WTC11 (cell line): ENCODE data around the gene DNAI1. TPM values are rescaled to one million over a fixed set of nuclear protein-coding genes. Genes with fewer than 3 reads are reported as not detected.

Source experiments
- ATAC-seq: fragments of 200-7000 bp; cut with Tn5 transposase; 2 replicates; pipeline ENCODE4 v1.10.0; 2021; ENCODE audit warnings: mild to moderate bottlenecking, moderate library complexity
- CTCF ChIA-PET: fragments of 300-600 bp; sonication (Branson Sonifier 250); formaldehyde crosslinking; loops from one replicate; lab custom pipeline; 2021; ENCODE audit warnings: antibody characterized with exemption; lab: Charles Lee
- POLR2A ChIA-PET: fragments of 350-600 bp; sonication (Branson Sonifier 250); formaldehyde crosslinking; loops from one replicate; lab custom pipeline; 2021; ENCODE audit warnings: antibody characterized with exemption; lab: Charles Lee
- DNase-seq: peaks from one replicate; pipeline ENCODE4 v3.0.0; 2021; ENCODE audit warnings: low spot score
- H3K27ac Mint-ChIP-seq: 2 replicates; pipeline ENCODE4 v1.8.0; 2021; ENCODE audit warnings: mixed read lengths
- H3K27me3 Mint-ChIP-seq: 2 replicates; pipeline ENCODE4 v1.8.0; 2021; ENCODE audit warnings: low read depth, mild to moderate bottlenecking, moderate library complexity, mixed read lengths
- H3K36me3 Mint-ChIP-seq: 2 replicates; pipeline ENCODE4 v1.8.0; 2021; ENCODE audit warnings: mixed read lengths
- H3K4me1 Mint-ChIP-seq: 2 replicates; pipeline ENCODE4 v1.8.0; 2022; ENCODE audit warnings: mixed read lengths
- H3K4me3 Mint-ChIP-seq: 2 replicates; pipeline ENCODE4 v1.8.0; 2021; ENCODE audit warnings: mild to moderate bottlenecking, moderate library complexity, mixed read lengths
- H3K9me3 Mint-ChIP-seq: 2 replicates; pipeline ENCODE4 v1.8.0; 2021; ENCODE audit warnings: mixed read lengths
- CBFB ChIP-seq: sonication (generic); formaldehyde crosslinking; IDR thresholded peaks from 2 replicates; pipeline ENCODE4 v1.8.1; 2022; ENCODE audit warnings: mild to moderate bottlenecking, low read depth, missing genetic modification reagents
- GTF2I ChIP-seq: fragments of 250-450 bp; sonication (Bioruptor Pico); conservative IDR thresholded peaks from 2 replicates; pipeline ENCODE4 v1.4.0; 2021; ENCODE audit warnings: mild to moderate bottlenecking
- HMGXB4 ChIP-seq: sonication (generic); formaldehyde crosslinking; IDR thresholded peaks from 2 replicates; pipeline ENCODE4 v1.8.1; 2023; ENCODE audit warnings: mild to moderate bottlenecking, moderate library complexity, missing genetic modification reagents
- RELA ChIP-seq: sonication (generic); formaldehyde crosslinking; IDR thresholded peaks from 2 replicates; pipeline ENCODE4 v1.8.1; 2022; ENCODE audit warnings: missing genetic modification reagents, mild to moderate bottlenecking, borderline replicate concordance
- SOX15 ChIP-seq: fragments of 250-450 bp; sonication (Bioruptor Pico); IDR thresholded peaks from 2 replicates; pipeline ENCODE4 v1.9.0; 2021; ENCODE audit warnings: mild to moderate bottlenecking
- SP1 ChIP-seq: sonication (generic); formaldehyde crosslinking; conservative IDR thresholded peaks from 2 replicates; pipeline ENCODE4 v1.8.1; 2022; ENCODE audit warnings: missing genetic modification reagents
- TEAD4 ChIP-seq: sonication (generic); formaldehyde crosslinking; IDR thresholded peaks from 2 replicates; pipeline ENCODE4 v1.8.0; 2022; ENCODE audit warnings: mild to moderate bottlenecking, missing genetic modification reagents
- ZBTB43 ChIP-seq: sonication (generic); formaldehyde crosslinking; IDR thresholded peaks from 2 replicates; pipeline ENCODE4 v1.8.1; 2023; ENCODE audit warnings: mild to moderate bottlenecking, missing genetic modification reagents
- ZNF416 ChIP-seq: fragments of 250-450 bp; sonication (Bioruptor Pico); IDR thresholded peaks from 2 replicates; pipeline ENCODE4 v1.9.0; 2021; ENCODE audit warnings: mild to moderate bottlenecking, inconsistent platforms
- total RNA-seq: library from RNA; stranded (reverse); gene quantifications from 3 replicates; pipeline ENCODE4 v1.2.3, GENCODE V29; 2021
- TF ChIP-seq, protein P1 (sequence below): sonication (generic); formaldehyde crosslinking; IDR thresholded peaks from 2 replicates; pipeline ENCODE4 v1.8.1; 2023; ENCODE audit warnings: mild to moderate bottlenecking, missing genetic modification reagents, borderline replicate concordance
- TF ChIP-seq, protein P2 (sequence below): fragments of 250-450 bp; sonication (Bioruptor Pico); conservative IDR thresholded peaks from 2 replicates; pipeline ENCODE4 v1.9.0; 2021; ENCODE audit warnings: mild to moderate bottlenecking
- TF ChIP-seq, protein P3 (sequence below): sonication (generic); formaldehyde crosslinking; conservative IDR thresholded peaks from 2 replicates; pipeline ENCODE4 v1.8.1; 2022; ENCODE audit warnings: mild to moderate bottlenecking, missing genetic modification reagents

Gene DNAI1
- total RNA-seq, 1 experiment from 2014 or later, result 2.1 TPM

- TF ChIP-seq, protein P1, sequence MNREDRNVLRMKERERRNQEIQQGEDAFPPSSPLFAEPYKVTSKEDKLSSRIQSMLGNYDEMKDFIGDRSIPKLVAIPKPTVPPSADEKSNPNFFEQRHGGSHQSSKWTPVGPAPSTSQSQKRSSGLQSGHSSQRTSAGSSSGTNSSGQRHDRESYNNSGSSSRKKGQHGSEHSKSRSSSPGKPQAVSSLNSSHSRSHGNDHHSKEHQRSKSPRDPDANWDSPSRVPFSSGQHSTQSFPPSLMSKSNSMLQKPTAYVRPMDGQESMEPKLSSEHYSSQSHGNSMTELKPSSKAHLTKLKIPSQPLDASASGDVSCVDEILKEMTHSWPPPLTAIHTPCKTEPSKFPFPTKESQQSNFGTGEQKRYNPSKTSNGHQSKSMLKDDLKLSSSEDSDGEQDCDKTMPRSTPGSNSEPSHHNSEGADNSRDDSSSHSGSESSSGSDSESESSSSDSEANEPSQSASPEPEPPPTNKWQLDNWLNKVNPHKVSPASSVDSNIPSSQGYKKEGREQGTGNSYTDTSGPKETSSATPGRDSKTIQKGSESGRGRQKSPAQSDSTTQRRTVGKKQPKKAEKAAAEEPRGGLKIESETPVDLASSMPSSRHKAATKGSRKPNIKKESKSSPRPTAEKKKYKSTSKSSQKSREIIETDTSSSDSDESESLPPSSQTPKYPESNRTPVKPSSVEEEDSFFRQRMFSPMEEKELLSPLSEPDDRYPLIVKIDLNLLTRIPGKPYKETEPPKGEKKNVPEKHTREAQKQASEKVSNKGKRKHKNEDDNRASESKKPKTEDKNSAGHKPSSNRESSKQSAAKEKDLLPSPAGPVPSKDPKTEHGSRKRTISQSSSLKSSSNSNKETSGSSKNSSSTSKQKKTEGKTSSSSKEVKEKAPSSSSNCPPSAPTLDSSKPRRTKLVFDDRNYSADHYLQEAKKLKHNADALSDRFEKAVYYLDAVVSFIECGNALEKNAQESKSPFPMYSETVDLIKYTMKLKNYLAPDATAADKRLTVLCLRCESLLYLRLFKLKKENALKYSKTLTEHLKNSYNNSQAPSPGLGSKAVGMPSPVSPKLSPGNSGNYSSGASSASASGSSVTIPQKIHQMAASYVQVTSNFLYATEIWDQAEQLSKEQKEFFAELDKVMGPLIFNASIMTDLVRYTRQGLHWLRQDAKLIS (CRISPR knock-in tag), result no peak
- Mint-ChIP-seq H3K27me3 (no peaks in the 10 kb centered on the region; the same call in 1 of the 2 replicates), H3K4me1 (peaks cover 2% of the 10 kb centered on the region; the same call in 1 of the 2 replicates), H3K4me3 (no peak overlapping the region), H3K36me3 (no peaks in the 10 kb centered on the region), H3K9me3 (peaks cover 6% of the 10 kb centered on the region), H3K27ac (no peak overlapping the region)
- CTCF ChIA-PET, result interaction anchor here (3.5 kb wide), 1 partner anchor 59 kb away, joined by 83 read pairs; no protein-coding TSS in a partner anchor
- DNase-seq, result no peak
- POLR2A ChIA-PET, result no interaction called here
- ATAC-seq, result no peak
Observed at GRCh38 chr9:34545497-34545896, 86.9 kb downstream of the DNAI1 start.

DNA sequence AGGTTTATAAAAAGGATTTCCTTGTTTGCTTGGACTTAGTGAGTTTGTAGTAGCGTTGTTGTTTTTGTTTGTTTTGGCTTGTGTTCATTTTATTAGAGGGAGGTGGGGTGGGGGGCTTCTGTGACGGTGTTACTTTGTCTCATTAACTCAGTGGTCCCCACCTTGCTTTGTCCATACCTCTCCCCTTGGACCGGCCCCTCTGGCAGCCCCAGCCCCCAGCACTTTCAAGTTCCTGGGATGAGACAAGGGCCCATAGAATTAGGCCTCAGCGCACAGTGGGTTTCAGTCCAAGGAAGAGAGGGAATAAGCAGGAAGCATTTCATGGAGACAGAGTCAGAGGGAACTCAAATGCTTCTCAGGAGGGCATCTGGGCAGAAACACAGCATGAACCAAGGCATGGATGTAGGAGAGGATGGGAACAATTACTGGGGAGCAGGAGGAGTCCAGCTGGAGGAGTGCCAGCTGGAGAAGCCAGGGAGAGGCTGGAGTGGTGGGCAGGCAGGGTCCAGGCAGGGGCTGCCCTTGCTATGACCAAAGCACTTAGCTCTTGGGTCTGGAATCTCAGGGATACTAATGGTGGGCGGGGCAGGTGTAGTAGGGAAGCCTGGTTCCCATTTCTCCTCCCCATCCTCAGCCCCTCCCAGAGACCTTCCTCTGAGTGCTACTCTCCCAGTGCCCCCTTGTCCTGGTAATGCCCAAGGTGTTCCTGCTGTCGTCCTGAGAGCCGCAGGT lies 87.7 kb downstream of the DNAI1 start:
- ChIA-PET CTCF (interaction anchor here (0.6 to 8.0 kb wide), 15 partner anchors 10 to 167 kb away, joined by 3 to 192 read pairs (median 11); partner anchors contain the start of gene ENHO), POLR2A (interaction anchor here (0.6 kb wide), 1 partner anchor 38 kb away, joined by 5 read pairs; no protein-coding TSS in a partner anchor)
- TF ChIP-seq, protein P2, sequence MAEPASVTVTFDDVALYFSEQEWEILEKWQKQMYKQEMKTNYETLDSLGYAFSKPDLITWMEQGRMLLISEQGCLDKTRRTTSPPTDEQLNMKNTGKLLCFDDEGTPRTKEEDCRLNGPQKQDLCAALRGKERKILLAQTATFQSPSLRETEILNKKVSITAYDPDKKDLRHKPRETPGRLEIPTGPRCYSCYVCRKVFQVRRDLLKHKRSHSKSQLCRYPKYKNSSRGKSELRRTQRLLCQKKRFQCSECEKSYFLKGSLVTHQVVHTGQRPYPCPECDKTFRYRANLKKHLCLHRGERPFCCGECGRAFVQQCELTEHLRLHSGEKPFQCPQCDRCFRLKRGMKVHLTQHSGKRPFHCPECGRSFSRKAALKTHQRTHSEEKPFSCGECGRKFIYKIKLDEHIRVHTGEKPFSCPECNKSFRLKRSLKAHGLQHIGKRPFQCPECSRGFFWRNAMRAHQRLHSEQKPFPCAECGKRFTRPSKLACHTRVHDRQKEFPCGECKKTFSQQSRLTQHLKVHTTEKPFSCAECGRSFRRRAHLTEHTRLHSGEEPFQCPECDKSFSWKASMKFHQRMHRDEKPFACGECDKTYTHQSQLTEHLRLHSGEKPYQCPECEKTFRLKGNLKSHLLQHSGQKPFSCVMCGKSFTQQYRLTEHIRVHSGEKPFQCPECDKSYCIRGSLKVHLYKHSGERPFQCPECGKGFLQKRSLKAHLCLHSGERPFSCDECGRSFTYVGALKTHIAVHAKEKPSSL (CRISPR knock-in tag), result no peak
- no peak for TF ChIP-seq GTF2I (CRISPR knock-in tag)
- TF ChIP-seq, protein P3, sequence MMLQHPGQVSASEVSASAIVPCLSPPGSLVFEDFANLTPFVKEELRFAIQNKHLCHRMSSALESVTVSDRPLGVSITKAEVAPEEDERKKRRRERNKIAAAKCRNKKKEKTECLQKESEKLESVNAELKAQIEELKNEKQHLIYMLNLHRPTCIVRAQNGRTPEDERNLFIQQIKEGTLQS (CRISPR knock-in tag), result no peak
- TF ChIP-seq HMGXB4 (CRISPR knock-in tag), result no peak
- no peak for TF ChIP-seq SP1 (CRISPR knock-in tag)
- no peak for TF ChIP-seq CBFB
- TF ChIP-seq SOX15 (CRISPR knock-in tag), result no peak
- no peak for TF ChIP-seq TEAD4
- no peak for TF ChIP-seq ZNF416 (CRISPR knock-in tag)
- no peak for TF ChIP-seq ZBTB43 (CRISPR knock-in tag)
- TF ChIP-seq RELA, result no peak
- Mint-ChIP-seq H3K36me3 (no peaks in the 10 kb centered on the region), H3K4me3 (no peak overlapping the region), H3K4me1 (peaks cover 2% of the 10 kb centered on the region; the same call in 1 of the 2 replicates), H3K9me3 (peaks cover 6% of the 10 kb centered on the region), H3K27me3 (no peaks in the 10 kb centered on the region; the same call in 1 of the 2 replicates), H3K27ac (no peak overlapping the region; the same call in 1 of the 2 replicates)
- ATAC-seq (no peak), DNase-seq (no peak)
